GM18526 (cell line): ENCODE measurements around the gene TPM4.
A peak's percentile ranks its signal among the peaks of the same experiment; 100 is the strongest.

Experiments used
- POLR2A ChIP-seq: IDR thresholded peaks from 3 replicates; pipeline ENCODE4 v1.6.1; 2011; ENCODE audit not compliant: insufficient read length; ENCODE audit errors: extremely low read depth

TPM4 gene

DNA sequence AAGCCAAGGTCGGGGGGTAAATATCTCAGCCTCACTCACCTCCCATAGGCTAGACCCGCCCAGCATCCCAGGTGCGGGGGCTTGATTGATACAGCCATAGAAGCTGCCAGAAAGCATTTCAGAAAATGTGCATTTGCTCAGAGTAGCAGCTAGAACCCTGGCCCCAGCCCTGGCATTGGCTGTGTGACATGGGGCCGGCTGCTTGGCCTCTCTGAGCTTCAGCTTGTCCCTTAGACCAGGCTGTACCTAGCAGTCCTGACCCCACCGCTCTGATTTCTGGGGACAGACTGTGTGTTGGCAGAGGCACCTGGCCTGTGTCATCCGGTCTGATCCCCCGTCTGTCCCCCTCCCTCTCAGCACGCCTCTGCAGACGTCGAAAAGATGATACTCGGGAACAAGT lies 50.8 kb downstream of the TPM4 start:
- TF ChIP-seq POLR2A: no peak

- no peak for TF ChIP-seq POLR2A
Observed at GRCh38 chr19:16127776-16128371, 51.6 kb downstream of the TPM4 start.

GRCh38 chr19:16131648-16132047 lies 55.4 kb downstream of the TPM4 start:
- no peak for TF ChIP-seq POLR2A

- no peak for TF ChIP-seq POLR2A
Observed at GRCh38 chr19:16133818-16134217, 57.5 kb downstream of the TPM4 start.

DNA sequence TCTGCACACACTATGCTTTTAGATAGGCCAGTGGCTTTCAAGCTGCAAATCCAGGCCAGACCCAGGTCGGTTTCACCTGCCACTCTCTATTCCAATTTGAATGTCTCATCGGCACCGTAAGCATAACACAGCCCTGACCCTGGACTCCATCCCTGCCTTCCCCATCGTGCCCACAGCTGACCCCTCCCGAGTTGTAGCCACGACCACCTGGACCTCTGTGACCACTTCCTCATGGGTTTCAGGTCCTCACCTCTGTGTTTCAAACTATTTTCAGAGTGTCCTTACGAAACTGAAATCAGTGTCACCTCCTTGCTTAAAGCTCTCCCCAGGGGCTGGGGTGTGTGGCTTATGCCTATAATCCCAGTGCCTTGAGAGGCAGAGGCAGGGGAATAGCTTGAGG lies 58.2 kb downstream of the TPM4 start:
- TF ChIP-seq POLR2A: no peak

DNA sequence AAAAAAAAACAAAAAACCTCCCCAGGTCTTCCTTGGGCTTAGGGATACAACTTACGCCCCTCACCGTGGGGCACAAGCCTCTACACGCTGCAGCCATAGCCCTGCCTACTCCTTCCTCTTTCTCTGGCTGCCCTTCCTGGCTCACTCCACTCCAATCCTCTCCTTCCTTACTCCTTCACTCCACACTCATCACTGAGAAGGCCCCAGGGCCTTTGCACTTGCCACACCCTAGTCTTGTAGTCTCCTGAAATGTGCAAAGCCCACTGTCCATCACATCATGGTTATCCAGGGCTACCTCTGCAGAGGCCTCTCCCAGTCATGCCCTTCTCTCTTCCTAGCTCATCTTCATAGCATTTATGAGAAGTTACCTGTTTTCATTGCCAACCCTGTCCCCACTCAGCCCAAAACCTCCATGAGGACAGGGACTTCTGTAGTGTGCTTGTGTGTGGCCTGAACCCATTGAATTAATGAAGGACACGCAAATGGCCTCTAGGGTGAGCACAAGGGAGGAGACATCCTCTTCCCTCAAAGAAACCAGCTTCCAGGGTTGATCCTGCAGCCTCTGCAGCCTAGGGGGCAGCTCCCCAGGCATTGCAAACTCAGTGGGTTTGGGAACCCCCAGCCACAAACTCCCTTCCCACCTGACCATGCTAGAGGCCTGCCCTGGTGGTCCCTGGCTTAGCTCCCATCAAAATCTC lies 59.3 kb downstream of the TPM4 start:
- TF ChIP-seq POLR2A: no peak

GRCh38 chr19:16136185-16136999 lies 60.1 kb downstream of the TPM4 start:
- no peak for TF ChIP-seq POLR2A

DNA sequence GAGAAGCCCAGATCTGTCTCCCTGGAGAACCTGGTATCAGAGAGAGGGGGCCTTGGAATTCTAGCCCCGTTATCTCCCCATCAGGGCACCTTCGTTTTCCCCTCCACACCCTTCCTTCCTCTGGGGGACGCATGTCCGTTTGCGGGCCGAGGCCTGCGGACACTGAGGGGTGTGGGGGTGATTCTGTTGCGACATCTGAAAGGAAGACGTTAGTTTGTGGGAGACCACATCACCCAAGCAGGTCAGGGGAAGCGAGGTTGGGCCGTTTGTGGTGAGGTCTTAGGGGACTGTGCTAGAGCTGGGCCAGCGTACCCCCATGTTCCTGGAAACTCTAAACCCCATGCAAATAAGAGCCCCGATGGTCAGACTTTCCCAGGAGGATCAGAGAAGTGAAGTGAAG lies 63.5 kb downstream of the TPM4 start:
- no peak for TF ChIP-seq POLR2A

- TF ChIP-seq POLR2A: no peak
Observed at GRCh38 chr19:16141043-16141442, 64.7 kb downstream of the TPM4 start.

DNA sequence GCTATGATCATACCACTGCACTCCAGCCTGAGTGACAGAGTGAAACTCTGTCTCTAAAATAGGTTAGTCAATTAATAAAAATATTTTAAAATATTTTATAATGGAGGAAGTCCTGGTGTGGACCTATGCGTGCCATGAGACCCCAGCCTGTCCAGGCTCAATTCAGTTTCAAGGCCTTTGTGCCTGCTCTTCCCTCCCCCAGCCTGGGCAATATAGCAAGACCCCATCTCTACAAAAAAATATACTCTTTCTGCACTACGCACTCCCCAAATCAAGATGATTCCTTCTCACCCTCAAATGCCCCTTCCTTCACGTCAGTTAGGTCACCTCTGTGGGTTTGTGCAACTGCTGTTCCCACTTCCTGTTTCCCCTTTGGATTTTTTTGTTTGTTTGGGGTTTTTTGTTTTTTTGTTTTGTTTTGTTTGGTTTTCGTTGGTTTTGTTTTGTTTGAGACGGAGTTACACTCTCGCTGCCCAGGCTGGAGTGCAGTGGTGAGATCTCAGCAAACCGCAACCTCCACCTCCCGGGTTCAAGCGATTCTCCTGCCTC lies 65.8 kb downstream of the TPM4 start:
- no peak for TF ChIP-seq POLR2A

DNA sequence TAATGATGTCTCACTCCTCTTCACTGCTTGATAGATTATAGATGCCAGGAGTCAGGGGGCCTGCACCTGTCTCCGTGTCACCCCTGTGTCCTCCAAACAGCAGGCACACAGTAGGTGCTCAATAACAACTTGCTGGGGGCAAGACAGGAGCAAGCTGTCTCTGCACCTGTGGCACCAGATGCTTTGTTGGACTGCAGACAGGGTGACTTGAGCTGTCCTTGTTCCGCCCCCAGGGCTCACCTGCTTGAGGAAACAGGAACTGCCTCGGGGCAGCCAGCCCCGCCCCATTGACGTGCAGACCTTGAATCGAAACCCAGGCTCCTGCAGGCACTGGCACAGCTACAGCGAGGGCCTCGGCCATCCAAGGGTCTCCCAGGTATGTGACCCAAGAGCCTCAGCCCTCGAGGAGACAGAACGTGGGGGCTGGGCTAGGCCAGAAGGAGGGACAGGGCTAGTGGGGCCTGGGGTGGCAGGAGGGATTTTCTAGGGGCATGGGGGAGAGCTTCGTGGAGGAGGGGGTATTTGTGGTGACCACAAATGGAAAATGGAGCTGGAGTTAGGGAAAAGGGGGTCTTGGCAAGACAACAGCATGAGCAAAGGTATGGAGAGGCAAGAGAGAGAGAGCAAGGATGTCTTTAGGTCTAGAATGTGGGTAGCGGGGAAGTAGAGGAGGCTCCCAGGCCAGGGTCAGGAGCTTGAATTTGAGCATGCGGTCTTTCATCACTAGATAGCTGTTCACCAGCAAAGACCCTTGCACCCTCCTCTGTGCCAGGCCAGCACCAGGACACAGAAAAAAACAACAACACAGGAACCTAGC lies 67.3 kb downstream of the TPM4 start, which contains the start of gene HSH2D:
Gene HSH2D, plus strand, starts transcription at position 287 of the 817 bp plus-strand sequence. CDS start 5,066 bp downstream, outside the sequence.
- TF ChIP-seq POLR2A: peak; percentile 96

- TF ChIP-seq POLR2A: no peak
Observed at GRCh38 chr19:16144216-16144581, 67.9 kb downstream of the TPM4 start.

DNA sequence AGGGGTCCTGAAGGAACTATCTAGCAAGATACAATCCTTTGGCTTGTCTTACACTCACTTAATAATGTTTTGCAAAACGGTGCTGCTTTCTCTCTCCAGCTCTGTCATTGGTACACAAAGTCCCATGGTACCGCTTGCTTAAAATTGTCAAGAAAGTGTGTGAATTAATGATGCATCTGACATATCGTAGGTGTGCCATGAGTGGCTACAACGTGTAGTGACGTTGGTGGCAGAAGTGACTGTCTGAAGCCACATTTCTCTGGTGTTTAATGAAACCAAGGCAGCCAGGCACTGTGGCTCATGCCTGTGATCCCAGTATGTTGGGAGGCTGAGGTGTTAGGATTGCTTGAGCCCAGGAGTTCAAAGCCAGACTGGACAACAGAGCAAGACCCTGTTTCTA lies 69.8 kb downstream of the TPM4 start:
- no peak for TF ChIP-seq POLR2A

- TF ChIP-seq POLR2A: no peak
Observed at GRCh38 chr19:16148443-16149229, 72.3 kb downstream of the TPM4 start.
